K562 (cell line): ENCODE measurements around the gene SCYGR8.

ENCODE experiments used
- DNMT1 ChIP-seq: fragments of 450-650 bp; IDR thresholded peaks from 2 replicates; pipeline ENCODE4 v1.6.1; 2016; ENCODE audit warnings: antibody characterized with exemption, mild to moderate bottlenecking
- FOXK1 ChIP-seq: sonication (generic); formaldehyde crosslinking; IDR thresholded peaks from 2 replicates; pipeline ENCODE4 v1.8.0; 2022; ENCODE audit warnings: missing genetic modification reagents, mild to moderate bottlenecking, borderline replicate concordance
- MAFG ChIP-seq: fragments of 450-650 bp; conservative IDR thresholded peaks from 2 replicates; pipeline ENCODE4 v1.6.1; 2016; ENCODE audit warnings: missing genetic modification characterization, missing compliant biosample characterization
- MTA1 ChIP-seq: fragments of 450-650 bp; IDR thresholded peaks from 2 replicates; pipeline ENCODE4 v1.6.1; 2017; ENCODE audit warnings: borderline replicate concordance
- POLR2A ChIP-seq: fragments of 450-650 bp; conservative IDR thresholded peaks from 2 replicates; pipeline ENCODE4 v1.6.1; 2016
- RFX1 ChIP-seq: fragments of 450-650 bp; IDR thresholded peaks from 2 replicates; pipeline ENCODE4 v1.6.1; 2016; ENCODE audit warnings: mild to moderate bottlenecking, moderate library complexity
- YY1 ChIP-seq, 3 experiments: IDR thresholded peaks; 2 replicates each; pipeline ENCODE4 v1.6.1; 2011; ENCODE audit warnings: low read length in 2 of 3, mild to moderate bottlenecking in 2 of 3, moderate library complexity in 2 of 3, borderline replicate concordance in 1 of 3, control low read depth in 1 of 3, low read depth in 1 of 3; ENCODE audit not compliant: insufficient read depth in 3 of 3, insufficient replicate concordance in 2 of 3, control insufficient read depth in 1 of 3, insufficient read length in 1 of 3; ENCODE audit errors: extremely low read depth in 1 of 3
- ZFP30 ChIP-seq: fragments of 250-450 bp; sonication (Bioruptor Pico); IDR thresholded peaks from 2 replicates; pipeline ENCODE4 v1.8.0; 2022; ENCODE audit warnings: moderate library complexity, mild to moderate bottlenecking, inconsistent platforms, borderline replicate concordance
- TF ChIP-seq, protein P1 (sequence below): fragments of 450-650 bp; IDR thresholded peaks from 2 replicates; pipeline ENCODE4 v1.6.1; 2016
- TF ChIP-seq, protein P2 (sequence below): IDR thresholded peaks from 2 replicates; pipeline ENCODE4 v1.6.1; 2012; ENCODE audit warnings: low read depth, low read length, improper control_type of control experiment, borderline replicate concordance
- TF ChIP-seq, protein P3 (sequence below), 3 experiments: IDR thresholded peaks in 2 of 3; conservative IDR thresholded peaks in 1 of 3; 2 replicates each; pipeline ENCODE4 v1.5.1; 2011 to 2012; ENCODE audit warnings: low read length in 3 of 3, mild to moderate bottlenecking in 3 of 3, control low read depth in 2 of 3, improper control_type of control experiment in 1 of 3, inconsistent platforms in 1 of 3, low read depth in 1 of 3, mixed read lengths in 1 of 3, moderate library complexity in 1 of 3; ENCODE audit not compliant: insufficient read depth in 2 of 3
- TF ChIP-seq, protein P4 (sequence below): fragments of 450-650 bp; IDR thresholded peaks from 2 replicates; pipeline ENCODE4 v1.6.1; 2016; ENCODE audit warnings: missing biosample characterization, missing genetic modification characterization

DNA sequence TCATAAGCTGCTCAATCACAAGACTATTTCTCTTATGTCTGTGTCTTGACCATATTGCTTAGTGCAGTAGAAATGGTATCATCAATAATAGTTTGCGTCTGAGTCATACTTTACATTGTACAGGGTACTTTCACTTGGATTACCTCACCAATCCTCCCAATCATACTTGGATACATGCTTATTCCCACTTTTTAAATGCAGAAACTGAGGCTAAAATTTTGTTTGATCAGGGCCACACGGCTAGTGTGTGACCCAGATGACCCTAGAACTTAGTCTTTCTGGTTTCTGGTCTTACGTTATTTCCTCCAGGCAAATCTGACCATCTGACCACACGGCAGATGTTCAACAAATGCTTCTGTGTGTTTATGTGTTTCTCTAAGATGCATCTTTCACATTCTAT lies 44.1 kb downstream of the SCYGR8 start:
- no peak for TF ChIP-seq MAFG (tag)
- TF ChIP-seq POLR2A: no peak
- no peak for TF ChIP-seq YY1 (IDR thresholded peaks at IDR 0.05; ENCODE audit: borderline replicate concordance in 1 of 3, control insufficient read depth in 1 of 3, extremely low read depth in 1 of 3, insufficient read depth in 3 of 3, insufficient read length in 1 of 3, insufficient replicate concordance in 2 of 3, low read depth in 1 of 3, low read length in 2 of 3)
- no peak for TF ChIP-seq ZFP30 (CRISPR knock-in tag)
- TF ChIP-seq, protein P1, sequence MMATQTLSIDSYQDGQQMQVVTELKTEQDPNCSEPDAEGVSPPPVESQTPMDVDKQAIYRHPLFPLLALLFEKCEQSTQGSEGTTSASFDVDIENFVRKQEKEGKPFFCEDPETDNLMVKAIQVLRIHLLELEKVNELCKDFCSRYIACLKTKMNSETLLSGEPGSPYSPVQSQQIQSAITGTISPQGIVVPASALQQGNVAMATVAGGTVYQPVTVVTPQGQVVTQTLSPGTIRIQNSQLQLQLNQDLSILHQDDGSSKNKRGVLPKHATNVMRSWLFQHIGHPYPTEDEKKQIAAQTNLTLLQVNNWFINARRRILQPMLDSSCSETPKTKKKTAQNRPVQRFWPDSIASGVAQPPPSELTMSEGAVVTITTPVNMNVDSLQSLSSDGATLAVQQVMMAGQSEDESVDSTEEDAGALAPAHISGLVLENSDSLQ: no peak
- TF ChIP-seq, protein P2, sequence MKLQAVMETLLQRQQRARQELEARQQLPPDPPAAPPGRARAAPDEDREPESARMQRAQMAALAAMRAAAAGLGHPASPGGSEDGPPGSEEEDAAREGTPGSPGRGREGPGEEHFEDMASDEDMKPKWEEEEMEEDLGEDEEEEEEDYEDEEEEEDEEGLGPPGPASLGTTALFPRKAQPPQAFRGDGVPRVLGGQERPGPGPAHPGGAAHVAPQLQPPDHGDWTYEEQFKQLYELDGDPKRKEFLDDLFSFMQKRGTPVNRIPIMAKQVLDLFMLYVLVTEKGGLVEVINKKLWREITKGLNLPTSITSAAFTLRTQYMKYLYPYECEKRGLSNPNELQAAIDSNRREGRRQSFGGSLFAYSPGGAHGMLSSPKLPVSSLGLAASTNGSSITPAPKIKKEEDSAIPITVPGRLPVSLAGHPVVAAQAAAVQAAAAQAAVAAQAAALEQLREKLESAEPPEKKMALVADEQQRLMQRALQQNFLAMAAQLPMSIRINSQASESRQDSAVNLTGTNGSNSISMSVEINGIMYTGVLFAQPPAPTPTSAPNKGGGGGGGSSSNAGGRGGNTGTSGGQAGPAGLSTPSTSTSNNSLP: no peak
- TF ChIP-seq, protein P3, sequence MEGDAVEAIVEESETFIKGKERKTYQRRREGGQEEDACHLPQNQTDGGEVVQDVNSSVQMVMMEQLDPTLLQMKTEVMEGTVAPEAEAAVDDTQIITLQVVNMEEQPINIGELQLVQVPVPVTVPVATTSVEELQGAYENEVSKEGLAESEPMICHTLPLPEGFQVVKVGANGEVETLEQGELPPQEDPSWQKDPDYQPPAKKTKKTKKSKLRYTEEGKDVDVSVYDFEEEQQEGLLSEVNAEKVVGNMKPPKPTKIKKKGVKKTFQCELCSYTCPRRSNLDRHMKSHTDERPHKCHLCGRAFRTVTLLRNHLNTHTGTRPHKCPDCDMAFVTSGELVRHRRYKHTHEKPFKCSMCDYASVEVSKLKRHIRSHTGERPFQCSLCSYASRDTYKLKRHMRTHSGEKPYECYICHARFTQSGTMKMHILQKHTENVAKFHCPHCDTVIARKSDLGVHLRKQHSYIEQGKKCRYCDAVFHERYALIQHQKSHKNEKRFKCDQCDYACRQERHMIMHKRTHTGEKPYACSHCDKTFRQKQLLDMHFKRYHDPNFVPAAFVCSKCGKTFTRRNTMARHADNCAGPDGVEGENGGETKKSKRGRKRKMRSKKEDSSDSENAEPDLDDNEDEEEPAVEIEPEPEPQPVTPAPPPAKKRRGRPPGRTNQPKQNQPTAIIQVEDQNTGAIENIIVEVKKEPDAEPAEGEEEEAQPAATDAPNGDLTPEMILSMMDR (IDR thresholded peaks at IDR 0.05 in 2 of 3, conservative IDR thresholded peaks at IDR 0.05 in 1 of 3; ENCODE audit: insufficient read depth in 2 of 3, low read depth in 1 of 3, low read length in 3 of 3): no peak
- TF ChIP-seq DNMT1: no peak
- TF ChIP-seq MTA1: no peak
- TF ChIP-seq, protein P4, sequence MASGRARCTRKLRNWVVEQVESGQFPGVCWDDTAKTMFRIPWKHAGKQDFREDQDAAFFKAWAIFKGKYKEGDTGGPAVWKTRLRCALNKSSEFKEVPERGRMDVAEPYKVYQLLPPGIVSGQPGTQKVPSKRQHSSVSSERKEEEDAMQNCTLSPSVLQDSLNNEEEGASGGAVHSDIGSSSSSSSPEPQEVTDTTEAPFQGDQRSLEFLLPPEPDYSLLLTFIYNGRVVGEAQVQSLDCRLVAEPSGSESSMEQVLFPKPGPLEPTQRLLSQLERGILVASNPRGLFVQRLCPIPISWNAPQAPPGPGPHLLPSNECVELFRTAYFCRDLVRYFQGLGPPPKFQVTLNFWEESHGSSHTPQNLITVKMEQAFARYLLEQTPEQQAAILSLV (tag): no peak
- no peak for TF ChIP-seq FOXK1 (CRISPR knock-in tag)
- no peak for TF ChIP-seq RFX1
